Measurements from ENCODE around the gene IQSEC1. TPM values are rescaled to one million over a fixed set of nuclear protein-coding genes. Genes with fewer than 3 reads are reported as not detected.

The IQSEC1 gene
- polyA plus RNA-seq, 3 donors from 2014 or later, result 9.0 to 40.5 (median 15.3) TPM

GRCh38 chr3:12972043-12972442 lies 101.2 kb downstream of the IQSEC1 start:
- Mint-ChIP-seq H3K9me3 (no peaks in the 10 kb centered on the region), H3K36me3 (peaks cover 0 to 10% (median 6%) of the 10 kb centered on the region in 3 donors), H3K27me3 (ENCODE audit: low read depth in 3 of 3) (peaks cover 3 to 5% (median 3%) of the 10 kb centered on the region in 3 donors), H3K27ac (peak overlapping the region in 5 of 6 donors; percentile 44 to 75 (median 68)), H3K4me3 (peak overlapping the region in 4 of 5 donors; percentile 60 to 73 (median 67)), H3K4me1 (peaks cover 72 to 85% of the 10 kb centered on the region in 2 donors)
- DNase-seq, result no peak

- Mint-ChIP-seq H3K4me3 (no peak overlapping the region), H3K9me3 (no peaks in the 10 kb centered on the region), H3K27ac (no peak overlapping the region), H3K4me1 (peaks cover 79 to 89% of the 10 kb centered on the region in 2 donors), H3K27me3 (ENCODE audit: low read depth in 3 of 3) (peaks cover 3 to 7% (median 5%) of the 10 kb centered on the region in 3 donors), H3K36me3 (peaks cover 0 to 10% (median 6%) of the 10 kb centered on the region in 3 donors)
- DNase-seq, result no peak
These were observed 102.5 kb downstream of the IQSEC1 start for GRCh38 chr3:12970684-12971083.

GRCh38 chr3:12969486-12969885 lies 103.7 kb downstream of the IQSEC1 start:
- Mint-ChIP-seq H3K27ac (peak overlapping the region in 1 of 6 donors; percentile 44), H3K4me1 (peaks cover 80 to 89% of the 10 kb centered on the region in 2 donors), H3K4me3 (no peak overlapping the region)

GRCh38 chr3:12968541-12968940 lies 104.7 kb downstream of the IQSEC1 start:
- Mint-ChIP-seq H3K4me1 (peaks cover 80 to 89% of the 10 kb centered on the region in 2 donors), H3K4me3 (peak overlapping the region; percentile 66 to 86 (median 82)), H3K27ac (peak overlapping the region in 4 of 6 donors; percentile 23 to 71 (median 38)), H3K36me3 (peaks cover 0 to 6% (median 4%) of the 10 kb centered on the region in 3 donors), H3K27me3 (ENCODE audit: low read depth in 3 of 3) (peaks cover 3 to 7% (median 5%) of the 10 kb centered on the region in 3 donors), H3K9me3 (no peaks in the 10 kb centered on the region)
- no peak for DNase-seq

More at GRCh38 chr3:12969486-12969885, 103.7 kb downstream of the IQSEC1 start:
- no peak for DNase-seq
- no peaks in the 10 kb centered on the region for H3K9me3 Mint-ChIP-seq
- peaks cover 0 to 6% (median 4%) of the 10 kb centered on the region in 3 donors for H3K36me3 Mint-ChIP-seq
- peaks cover 3 to 7% (median 5%) of the 10 kb centered on the region in 3 donors for H3K27me3 Mint-ChIP-seq (ENCODE audit: low read depth in 3 of 3)

GRCh38 chr3:12967606-12968351 lies 105.5 kb downstream of the IQSEC1 start:
- Mint-ChIP-seq H3K27me3 (ENCODE audit: low read depth in 3 of 3) (peaks cover 3 to 7% (median 5%) of the 10 kb centered on the region in 3 donors), H3K36me3 (peaks cover 0 to 6% (median 4%) of the 10 kb centered on the region in 3 donors), H3K27ac (peak overlapping the region in 5 of 6 donors; percentile 49 to 87 (median 81)), H3K4me1 (peaks cover 80 to 89% of the 10 kb centered on the region in 2 donors), H3K4me3 (peak overlapping the region; percentile 82 to 86 (median 83)), H3K9me3 (no peaks in the 10 kb centered on the region)
- DNase-seq, result peak; percentile 78 to 87 (median 86)

- peaks cover 3 to 9% (median 5%) of the 10 kb centered on the region in 3 donors for H3K27me3 Mint-ChIP-seq (ENCODE audit: low read depth in 3 of 3)
- H3K36me3 Mint-ChIP-seq, result peaks cover 0 to 6% (median 4%) of the 10 kb centered on the region in 3 donors
- no peaks in the 10 kb centered on the region for H3K9me3 Mint-ChIP-seq
- H3K27ac Mint-ChIP-seq, result peak overlapping the region; percentile 38 to 89 (median 64)
- DNase-seq, result peak in 1 of 3 donors; percentile 19
- H3K4me1 Mint-ChIP-seq, result peaks cover 80 to 89% of the 10 kb centered on the region in 2 donors
- peak overlapping the region; percentile 83 to 88 (median 86) for H3K4me3 Mint-ChIP-seq
These were observed 106.2 kb downstream of the IQSEC1 start for GRCh38 chr3:12966847-12967605.

- Mint-ChIP-seq H3K36me3 (peaks cover 0 to 6% (median 4%) of the 10 kb centered on the region in 3 donors), H3K4me1 (peaks cover 83 to 92% of the 10 kb centered on the region in 2 donors), H3K27ac (peak overlapping the region; percentile 38 to 84 (median 58)), H3K9me3 (no peaks in the 10 kb centered on the region), H3K4me3 (peak overlapping the region; percentile 83 to 88 (median 86)), H3K27me3 (ENCODE audit: low read depth in 3 of 3) (peaks cover 3 to 9% (median 5%) of the 10 kb centered on the region in 3 donors)
- DNase-seq, result no peak
These were observed 107.0 kb downstream of the IQSEC1 start for GRCh38 chr3:12965999-12966846.

GRCh38 chr3:12964711-12965612 lies 108.3 kb downstream of the IQSEC1 start:
- Mint-ChIP-seq H3K27me3 (ENCODE audit: low read depth in 3 of 3) (peaks cover 5 to 9% (median 8%) of the 10 kb centered on the region in 3 donors), H3K4me1 (peaks cover 85 to 93% of the 10 kb centered on the region in 2 donors), H3K27ac (peak overlapping the region; percentile 32 to 92 (median 78)), H3K4me3 (peak overlapping the region; percentile 33 to 88 (median 86)), H3K36me3 (peaks cover 0 to 12% (median 3%) of the 10 kb centered on the region in 3 donors), H3K9me3 (no peaks in the 10 kb centered on the region)
- DNase-seq, result no peak

- Mint-ChIP-seq H3K4me3 (peak overlapping the region; percentile 60 to 85 (median 75)), H3K27me3 (ENCODE audit: low read depth in 3 of 3) (peaks cover 5 to 8% (median 7%) of the 10 kb centered on the region in 3 donors), H3K27ac (peak overlapping the region; percentile 72 to 92 (median 86)), H3K9me3 (no peaks in the 10 kb centered on the region), H3K4me1 (peaks cover 90 to 96% of the 10 kb centered on the region in 2 donors), H3K36me3 (peaks cover 0 to 9% (median 3%) of the 10 kb centered on the region in 3 donors)
- no peak for DNase-seq
These were observed 109.1 kb downstream of the IQSEC1 start for GRCh38 chr3:12963922-12964701.

GRCh38 chr3:12963231-12963896 lies 109.9 kb downstream of the IQSEC1 start:
- Mint-ChIP-seq H3K36me3 (peaks cover 0 to 7% (median 6%) of the 10 kb centered on the region in 3 donors), H3K27me3 (ENCODE audit: low read depth in 3 of 3) (peaks cover 5 to 9% (median 7%) of the 10 kb centered on the region in 3 donors), H3K4me1 (peaks cover 91 to 96% of the 10 kb centered on the region in 2 donors), H3K27ac (peak overlapping the region; percentile 72 to 92 (median 86)), H3K4me3 (peak overlapping the region; percentile 60 to 85 (median 75)), H3K9me3 (no peaks in the 10 kb centered on the region)
- DNase-seq, result peak in 2 of 3 donors; percentile 29

GRCh38 chr3:12962292-12962691 lies 110.9 kb downstream of the IQSEC1 start:
- Mint-ChIP-seq H3K9me3 (no peaks in the 10 kb centered on the region), H3K27me3 (ENCODE audit: low read depth in 3 of 3) (peaks cover 2 to 6% (median 4%) of the 10 kb centered on the region in 3 donors), H3K4me1 (peaks cover 93 to 98% of the 10 kb centered on the region in 2 donors), H3K36me3 (peaks cover 0 to 7% (median 6%) of the 10 kb centered on the region in 3 donors), H3K4me3 (peak overlapping the region in 2 of 5 donors; percentile 44 to 85), H3K27ac (peak overlapping the region; percentile 72 to 92 (median 86))
- DNase-seq, result no peak

Data from immature natural killer cell (primary cell).